Osteocyte (in vitro differentiated cells): ENCODE data around the gene MR1. TPM values are rescaled to one million over a fixed set of nuclear protein-coding genes. Genes with fewer than 3 reads are reported as not detected.

ENCODE experiments used
- DNase-seq: peaks from one replicate; pipeline ENCODE4 v3.0.0; 2021; ENCODE audit warnings: mixed read lengths; ENCODE audit not compliant: unreplicated experiment; ENCODE audit errors: extremely low spot score
- H3K27ac Mint-ChIP-seq: one replicate; pipeline ENCODE4 v1.8.0; 2021; ENCODE audit warnings: mild to moderate bottlenecking, mixed read lengths; ENCODE audit not compliant: unreplicated experiment
- H3K27me3 Mint-ChIP-seq: one replicate; pipeline ENCODE4 v1.8.0; 2021; ENCODE audit warnings: mixed read lengths; ENCODE audit not compliant: unreplicated experiment
- H3K36me3 Mint-ChIP-seq: one replicate; pipeline ENCODE4 v1.8.0; 2021; ENCODE audit warnings: mixed read lengths; ENCODE audit not compliant: unreplicated experiment
- H3K4me1 Mint-ChIP-seq: one replicate; pipeline ENCODE4 v1.8.0; 2021; ENCODE audit warnings: mixed read lengths; ENCODE audit not compliant: unreplicated experiment
- H3K4me3 Mint-ChIP-seq: one replicate; pipeline ENCODE4 v1.8.0; 2021; ENCODE audit warnings: mild to moderate bottlenecking, moderate library complexity, mixed read lengths; ENCODE audit not compliant: unreplicated experiment
- H3K9me3 Mint-ChIP-seq: one replicate; pipeline ENCODE4 v1.8.0; 2021; ENCODE audit warnings: mixed read lengths; ENCODE audit not compliant: unreplicated experiment
- total RNA-seq: library from RNA; stranded (reverse); gene quantifications from 2 replicates; pipeline ENCODE4 v1.2.1, GENCODE V29; 2021
- TF ChIP-seq, protein P1 (sequence below): fragments of 200-600 bp; sonication (generic); IDR thresholded peaks from 2 replicates; pipeline ENCODE4 v1.5.0; 2021; ENCODE audit warnings: antibody characterized with exemption, mild to moderate bottlenecking, moderate library complexity

Gene MR1
- total RNA-seq, 1 donor from 2014 or later: 4.3 TPM

DNA sequence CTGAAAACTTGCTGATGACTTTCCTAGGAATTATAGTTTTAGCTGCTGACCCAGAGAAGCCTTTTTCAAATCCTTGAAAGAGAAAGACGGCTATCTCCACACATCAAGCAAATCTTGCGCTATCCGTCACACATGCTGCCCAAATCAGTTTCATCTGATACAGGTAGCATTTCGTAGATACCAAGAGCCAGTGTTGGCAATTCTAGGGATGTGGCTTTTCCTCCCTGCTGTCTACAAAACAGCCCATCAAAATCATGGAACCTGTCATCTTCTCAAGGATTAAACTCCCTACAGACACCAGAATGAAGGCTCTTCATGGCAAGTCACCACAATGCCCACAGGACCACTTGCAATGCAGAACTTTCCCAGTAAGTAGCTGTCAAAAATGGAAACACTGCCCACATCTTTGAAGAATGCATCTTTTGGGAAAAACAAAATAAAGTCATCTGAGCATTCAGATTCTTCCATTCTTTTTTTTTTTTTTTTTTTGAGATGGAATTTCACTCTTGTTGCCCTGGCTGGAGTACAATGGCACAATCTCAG, 21.5 kb upstream of the MR1 start:
- TF ChIP-seq, protein P1, sequence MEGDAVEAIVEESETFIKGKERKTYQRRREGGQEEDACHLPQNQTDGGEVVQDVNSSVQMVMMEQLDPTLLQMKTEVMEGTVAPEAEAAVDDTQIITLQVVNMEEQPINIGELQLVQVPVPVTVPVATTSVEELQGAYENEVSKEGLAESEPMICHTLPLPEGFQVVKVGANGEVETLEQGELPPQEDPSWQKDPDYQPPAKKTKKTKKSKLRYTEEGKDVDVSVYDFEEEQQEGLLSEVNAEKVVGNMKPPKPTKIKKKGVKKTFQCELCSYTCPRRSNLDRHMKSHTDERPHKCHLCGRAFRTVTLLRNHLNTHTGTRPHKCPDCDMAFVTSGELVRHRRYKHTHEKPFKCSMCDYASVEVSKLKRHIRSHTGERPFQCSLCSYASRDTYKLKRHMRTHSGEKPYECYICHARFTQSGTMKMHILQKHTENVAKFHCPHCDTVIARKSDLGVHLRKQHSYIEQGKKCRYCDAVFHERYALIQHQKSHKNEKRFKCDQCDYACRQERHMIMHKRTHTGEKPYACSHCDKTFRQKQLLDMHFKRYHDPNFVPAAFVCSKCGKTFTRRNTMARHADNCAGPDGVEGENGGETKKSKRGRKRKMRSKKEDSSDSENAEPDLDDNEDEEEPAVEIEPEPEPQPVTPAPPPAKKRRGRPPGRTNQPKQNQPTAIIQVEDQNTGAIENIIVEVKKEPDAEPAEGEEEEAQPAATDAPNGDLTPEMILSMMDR: no peak
- no peak for DNase-seq
- Mint-ChIP-seq H3K4me1 (peaks cover 45% of the 10 kb centered on the region), H3K27ac (peak overlapping the region; percentile 81), H3K27me3 (no peaks in the 10 kb centered on the region), H3K9me3 (no peaks in the 10 kb centered on the region), H3K36me3 (peaks cover 2% of the 10 kb centered on the region), H3K4me3 (no peak overlapping the region)

DNA sequence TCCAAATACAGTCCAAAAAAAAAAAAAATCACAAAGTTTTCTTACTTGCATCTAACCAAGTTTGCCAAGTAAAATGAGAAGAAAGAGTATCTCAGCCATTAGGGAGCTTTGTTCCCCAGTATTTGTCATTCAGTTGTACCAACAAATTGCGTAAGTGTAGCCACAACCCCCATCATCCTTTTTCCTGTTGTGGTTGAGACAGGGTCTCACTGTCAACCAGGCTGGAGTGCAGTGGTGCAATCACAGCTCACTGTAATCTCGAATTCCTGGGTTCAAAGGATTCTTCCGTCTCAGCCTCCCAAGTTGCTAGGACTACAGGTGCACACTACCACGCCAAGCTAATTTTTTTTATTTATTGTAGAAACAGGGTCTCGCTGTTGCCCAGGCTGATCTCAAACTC, 20.6 kb upstream of the MR1 start:
- Mint-ChIP-seq H3K4me3 (no peak overlapping the region), H3K4me1 (peaks cover 43% of the 10 kb centered on the region), H3K9me3 (no peaks in the 10 kb centered on the region), H3K27me3 (no peaks in the 10 kb centered on the region), H3K36me3 (peaks cover 4% of the 10 kb centered on the region), H3K27ac (peak overlapping the region; percentile 57)
- DNase-seq: no peak
- TF ChIP-seq, protein P1: no peak

GRCh38 chr1:181014477-181015250, 19.1 kb upstream of the MR1 start:
- H3K4me1 Mint-ChIP-seq: peaks cover 49% of the 10 kb centered on the region
- H3K4me3 Mint-ChIP-seq: no peak overlapping the region
- H3K36me3 Mint-ChIP-seq: peaks cover 4% of the 10 kb centered on the region
- H3K9me3 Mint-ChIP-seq: no peaks in the 10 kb centered on the region
- no peak overlapping the region for H3K27ac Mint-ChIP-seq
- no peak for DNase-seq
- H3K27me3 Mint-ChIP-seq: no peaks in the 10 kb centered on the region
- TF ChIP-seq, protein P1: no peak

DNA sequence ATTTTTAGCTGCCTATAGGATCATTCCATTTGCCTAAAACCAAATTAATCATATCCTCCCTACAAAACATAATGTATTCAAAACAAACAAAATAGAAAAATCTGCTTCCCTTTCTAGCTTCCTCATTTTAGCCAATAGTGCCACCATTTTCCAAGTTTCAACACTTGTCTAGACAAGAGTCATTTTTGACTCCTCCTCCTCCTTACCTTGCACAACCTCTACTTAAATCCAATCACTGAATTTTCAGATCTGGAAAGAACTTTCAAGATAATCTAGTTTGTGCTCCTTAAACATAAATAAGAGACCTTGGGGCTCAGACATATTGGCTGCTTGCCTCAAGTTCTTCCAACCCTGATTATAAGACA, 18.6 kb upstream of the MR1 start:
- Mint-ChIP-seq H3K36me3 (peaks cover 4% of the 10 kb centered on the region), H3K27me3 (no peaks in the 10 kb centered on the region), H3K9me3 (no peaks in the 10 kb centered on the region), H3K4me1 (peaks cover 47% of the 10 kb centered on the region), H3K4me3 (no peak overlapping the region), H3K27ac (no peak overlapping the region)
- no peak for DNase-seq
- TF ChIP-seq, protein P1: no peak

GRCh38 chr1:181016563-181016962, 17.2 kb upstream of the MR1 start:
- H3K36me3 Mint-ChIP-seq: peaks cover 4% of the 10 kb centered on the region
- no peaks in the 10 kb centered on the region for H3K9me3 Mint-ChIP-seq
- TF ChIP-seq, protein P1: no peak
- H3K4me1 Mint-ChIP-seq: peaks cover 46% of the 10 kb centered on the region
- no peak for DNase-seq
- H3K4me3 Mint-ChIP-seq: no peak overlapping the region
- H3K27ac Mint-ChIP-seq: no peak overlapping the region
- no peaks in the 10 kb centered on the region for H3K27me3 Mint-ChIP-seq
